ENCODE measurements around the gene ILF3. TPM values are rescaled to one million over a fixed set of nuclear protein-coding genes. Genes with fewer than 3 reads are reported as not detected.

Gene ILF3
- total RNA-seq, 1 experiment from 2014 or later: 297 TPM

- POLR2A ChIA-PET: interaction anchor here (0.6 kb wide), 1 partner anchor 18 kb away, joined by 3 read pairs; no protein-coding TSS in a partner anchor
- CTCF ChIA-PET: interaction anchor here (0.5 to 1.5 kb wide), 2 partner anchors 22 to 166 kb away, joined by 3 to 9 read pairs; no protein-coding TSS in a partner anchor
- TF ChIP-seq CTCF (IDR thresholded peaks at IDR 0.05; ENCODE audit: unreplicated experiment): no peak
- H3K36me3 Mint-ChIP-seq (ENCODE audit: insufficient read depth, unreplicated experiment): peaks cover 98% of the 10 kb centered on the region
- no peaks in the 10 kb centered on the region for H3K9me3 Mint-ChIP-seq (ENCODE audit: unreplicated experiment)
- intact Hi-C loops (cut with micrococcal nuclease): no loop called here
- peaks cover under 1% of the 10 kb centered on the region for H3K4me1 Mint-ChIP-seq (ENCODE audit: insufficient read depth, unreplicated experiment)
- H3K4me3 Mint-ChIP-seq (ENCODE audit: unreplicated experiment): no peak overlapping the region
- no TSS peak for BruUV-seq (replicated peaks)
- DNase-seq (ENCODE audit: unreplicated experiment): no peak
- H3K27me3 Mint-ChIP-seq (ENCODE audit: insufficient read depth, unreplicated experiment): no peaks in the 10 kb centered on the region
- H3K27ac Mint-ChIP-seq (ENCODE audit: low read depth, unreplicated experiment): no peak overlapping the region
Measured at GRCh38 chr19:10677751-10678150, 23.6 kb downstream of the ILF3 start.

GRCh38 chr19:10678813-10679212 is 24.7 kb downstream of the ILF3 start:
- Mint-ChIP-seq H3K27me3 (ENCODE audit: insufficient read depth, unreplicated experiment) (no peaks in the 10 kb centered on the region), H3K36me3 (ENCODE audit: insufficient read depth, unreplicated experiment) (peaks cover 98% of the 10 kb centered on the region), H3K9me3 (ENCODE audit: unreplicated experiment) (no peaks in the 10 kb centered on the region), H3K4me1 (ENCODE audit: insufficient read depth, unreplicated experiment) (no peaks in the 10 kb centered on the region), H3K27ac (ENCODE audit: low read depth, unreplicated experiment) (no peak overlapping the region), H3K4me3 (ENCODE audit: unreplicated experiment) (no peak overlapping the region)
- ChIA-PET POLR2A (no interaction called here), CTCF (no interaction called here)
- BruUV-seq (replicated peaks): no TSS peak
- DNase-seq (ENCODE audit: unreplicated experiment): no peak
- intact Hi-C loops (cut with micrococcal nuclease): no loop called here
- no peak for TF ChIP-seq CTCF (IDR thresholded peaks at IDR 0.05; ENCODE audit: unreplicated experiment)

- TF ChIP-seq CTCF (IDR thresholded peaks at IDR 0.05; ENCODE audit: unreplicated experiment): no peak
- peaks cover 98% of the 10 kb centered on the region for H3K36me3 Mint-ChIP-seq (ENCODE audit: insufficient read depth, unreplicated experiment)
Measured at GRCh38 chr19:10679743-10680142, 25.6 kb downstream of the ILF3 start.

GRCh38 chr19:10680545-10681135 is 26.5 kb downstream of the ILF3 start:
- ChIA-PET POLR2A (interaction anchor here (0.7 kb wide), 1 partner anchor 192 kb away, joined by 3 read pairs; no protein-coding TSS in a partner anchor), CTCF (interaction anchor here (0.5 to 1.1 kb wide), 2 partner anchors 8 to 18 kb away, joined by 3 read pairs; no protein-coding TSS in a partner anchor)
- TF ChIP-seq CTCF (IDR thresholded peaks at IDR 0.05; ENCODE audit: unreplicated experiment): no peak
- Mint-ChIP-seq H3K27ac (ENCODE audit: low read depth, unreplicated experiment) (no peak overlapping the region), H3K9me3 (ENCODE audit: unreplicated experiment) (no peaks in the 10 kb centered on the region), H3K36me3 (ENCODE audit: insufficient read depth, unreplicated experiment) (peaks cover 97% of the 10 kb centered on the region), H3K27me3 (ENCODE audit: insufficient read depth, unreplicated experiment) (no peaks in the 10 kb centered on the region), H3K4me3 (ENCODE audit: unreplicated experiment) (no peak overlapping the region), H3K4me1 (ENCODE audit: insufficient read depth, unreplicated experiment) (no peaks in the 10 kb centered on the region)
- intact Hi-C loops (cut with micrococcal nuclease): no loop called here
- BruUV-seq (replicated peaks): no TSS peak
- no peak for DNase-seq (ENCODE audit: unreplicated experiment)

More at GRCh38 chr19:10679743-10680142, 25.6 kb downstream of the ILF3 start:
- no peak overlapping the region for H3K4me3 Mint-ChIP-seq (ENCODE audit: unreplicated experiment)
- intact Hi-C loops (cut with micrococcal nuclease): no loop called here
- ChIA-PET POLR2A (no interaction called here), CTCF (interaction anchor here (0.6 kb wide), 1 partner anchor 106 kb away, joined by 3 read pairs; no protein-coding TSS in a partner anchor)
- H3K27ac Mint-ChIP-seq (ENCODE audit: low read depth, unreplicated experiment): no peak overlapping the region
- no peak for DNase-seq (ENCODE audit: unreplicated experiment)
- no peaks in the 10 kb centered on the region for H3K4me1 Mint-ChIP-seq (ENCODE audit: insufficient read depth, unreplicated experiment)
- no peaks in the 10 kb centered on the region for H3K9me3 Mint-ChIP-seq (ENCODE audit: unreplicated experiment)
- no peaks in the 10 kb centered on the region for H3K27me3 Mint-ChIP-seq (ENCODE audit: insufficient read depth, unreplicated experiment)
- no TSS peak for BruUV-seq (replicated peaks)

All from MCF 10A (cell line).